K562 (cell line): ENCODE results near the gene LMX1B. TPM values are rescaled to one million over a fixed set of nuclear protein-coding genes. Genes with fewer than 3 reads are reported as not detected.

ENCODE experiments used
- ATAC-seq: fragments of 200-7000 bp; cut with Tn5 transposase; 3 replicates; pipeline ENCODE4 v1.9.1; 2020; ENCODE audit warnings: moderate library complexity
- BruUV-seq: library from RNA; stranded (reverse); fragments of 400-500 nt; replicated peaks from 2 replicates; lab custom pipeline; 2021; lab: Mats Ljungman, UMichigan
- CTCF ChIA-PET: fragments of 300-600 bp; formaldehyde crosslinking; extraction: SDS; loops from one replicate; lab custom pipeline; 2021; ENCODE audit warnings: low intra/inter-chr PET ratio; lab: Yijun Ruan, JAX
- POLR2A ChIA-PET: fragments of 300-600, 350-650 bp; sonication (Branson Sonifier 250); formaldehyde crosslinking; extraction: SDS; loops from one replicate; lab custom pipeline; 2021; ENCODE audit warnings: antibody characterized with exemption, inconsistent platforms; lab: Yijun Ruan, JAX
- DNase-seq, 4 experiments: peaks; one replicate each; pipeline versions ENCODE4 v3.0.0 to v3.0.0-alpha.2; 2011 to 2018; ENCODE audit warnings: low spot score in 3 of 4, mixed read lengths in 3 of 4; ENCODE audit errors: extremely low read depth in 1 of 4
- FAIRE-seq: peaks from 2 replicates; lab custom pipeline; 2011; peaks lifted over from hg19 to GRCh38; lab: Jason Lieb, UNC
- H2AFZ ChIP-seq: 2 replicates; pipeline ENCODE4 v1.6.0; 2011; ENCODE audit warnings: low read depth, low read length, control low read depth, inconsistent platforms
- H3K27ac ChIP-seq: fragments of 200-600 bp; 3 replicates; pipeline ENCODE4 v1.8.0; 2011; ENCODE audit warnings: low read depth, mild to moderate bottlenecking, control low read depth, inconsistent platforms, low read length, moderate library complexity, mixed read lengths; ENCODE audit errors: extremely low read depth
- H3K27me3 ChIP-seq, 2 experiments: fragments of 300-600 bp in 1 of 2; 2 replicates in 1 of 2; 3 replicates in 1 of 2; pipeline versions ENCODE4 v1.6.0 to v1.8.0; 2011; ENCODE audit warnings: inconsistent platforms in 2 of 2, low read length in 2 of 2, mild to moderate bottlenecking in 1 of 2, mixed read lengths in 1 of 2, moderate library complexity in 1 of 2; ENCODE audit not compliant: control insufficient read depth in 2 of 2, insufficient read depth in 2 of 2
- H3K36me3 ChIP-seq: fragments of 300-600 bp; 3 replicates; pipeline ENCODE4 v1.8.0; 2011; ENCODE audit warnings: mild to moderate bottlenecking, low read length, inconsistent platforms; ENCODE audit not compliant: control insufficient read depth, insufficient read depth
- H3K4me1 ChIP-seq, 2 experiments: fragments of 200-600 bp in 1 of 2; replicated peaks in 1 of 2; 2 replicates in 1 of 2; 3 replicates in 1 of 2; pipeline versions ENCODE4 v1.5.1 to v1.8.0; 2011; ENCODE audit warnings: inconsistent platforms in 2 of 2, low read length in 2 of 2, mild to moderate bottlenecking in 1 of 2, mixed read lengths in 1 of 2, moderate library complexity in 1 of 2; ENCODE audit not compliant: control insufficient read depth in 2 of 2, insufficient read depth in 2 of 2
- H3K4me2 ChIP-seq: 2 replicates; pipeline ENCODE4 v1.6.1; 2011; ENCODE audit warnings: low read length, control low read depth, inconsistent platforms, mixed read lengths; ENCODE audit not compliant: insufficient read depth
- H3K4me3 ChIP-seq: fragments of 200-600 bp; sonication (generic), shearing (Covaris generic); 2 replicates; pipeline ENCODE4 v1.5.1; 2016; ENCODE audit warnings: control low read depth, inconsistent platforms
- H3K79me2 ChIP-seq: fragments of 200-600 bp; 3 replicates; pipeline ENCODE4 v1.8.0; 2011; ENCODE audit warnings: low read length, inconsistent platforms; ENCODE audit not compliant: control insufficient read depth, insufficient read depth
- H3K9ac ChIP-seq, 2 experiments: 2 replicates each; pipeline versions ENCODE4 v1.6.0 to v1.6.1; 2011; ENCODE audit warnings: low read depth in 2 of 2, low read length in 2 of 2, control low read depth in 1 of 2, inconsistent platforms in 1 of 2, mild to moderate bottlenecking in 1 of 2, mixed read lengths in 1 of 2; ENCODE audit not compliant: insufficient read depth in 1 of 2
- H3K9me1 ChIP-seq: one replicate; pipeline ENCODE4 v1.6.0; 2011; ENCODE audit warnings: inconsistent platforms, mild to moderate bottlenecking, low read length, moderate library complexity; ENCODE audit not compliant: control insufficient read depth, insufficient read depth
- H3K9me3 ChIP-seq: replicated peaks from 2 replicates; pipeline ENCODE4 v1.5.1; 2011; ENCODE audit warnings: low read depth, low read length, inconsistent platforms; ENCODE audit not compliant: control insufficient read depth, insufficient read depth
- H4K20me1 ChIP-seq: replicated peaks from 2 replicates; pipeline ENCODE4 v1.6.1; 2011; ENCODE audit warnings: low read length, inconsistent platforms, mixed read lengths; ENCODE audit not compliant: control insufficient read depth, insufficient read depth
- COPS2 ChIP-seq: fragments of 450-650 bp; conservative IDR thresholded peaks from 2 replicates; pipeline ENCODE4 v1.6.1; 2016; ENCODE audit warnings: mild to moderate bottlenecking, moderate library complexity
- CSDE1 ChIP-seq, 2 experiments: fragments of 450-650 bp; IDR thresholded peaks; 2 replicates each; pipeline ENCODE4 v1.6.1; 2016; ENCODE audit warnings: mild to moderate bottlenecking in 1 of 2
- KDM2B ChIP-seq: fragments of 250-450 bp; sonication (Bioruptor Pico); IDR thresholded peaks from 2 replicates; pipeline ENCODE4 v1.8.0; 2021; ENCODE audit warnings: mild to moderate bottlenecking, moderate library complexity
- NFIC ChIP-seq: fragments of 450-650 bp; IDR thresholded peaks from 2 replicates; pipeline ENCODE4 v1.6.1; 2017; ENCODE audit warnings: mild to moderate bottlenecking, inconsistent platforms
- RBM22 ChIP-seq: fragments of 200-400 bp; formaldehyde crosslinking; IDR thresholded peaks from 2 replicates; pipeline ENCODE4 v1.6.1; 2018; ENCODE audit warnings: low read length, low read depth; ENCODE audit not compliant: poor library complexity, severe bottlenecking
- SAP30 ChIP-seq: fragments of 200-600 bp; sonication (generic); IDR thresholded peaks from 2 replicates; pipeline ENCODE4 v1.6.1; 2012; ENCODE audit warnings: borderline replicate concordance, low read depth, mild to moderate bottlenecking, moderate library complexity, low read length, control low read depth, inconsistent platforms; ENCODE audit not compliant: insufficient read depth, poor library complexity, severe bottlenecking
- TARDBP ChIP-seq: fragments of 450-650 bp; IDR thresholded peaks from 2 replicates; pipeline ENCODE4 v1.6.1; 2016
- TRIM28 ChIP-seq: fragments of 450-650 bp; IDR thresholded peaks from 2 replicates; pipeline ENCODE4 v1.6.1; 2017
- ZNF41 ChIP-seq: fragments of 250-450 bp; sonication (Bioruptor Pico); conservative IDR thresholded peaks from 2 replicates; pipeline ENCODE4 v1.4.0; 2020; ENCODE audit warnings: mild to moderate bottlenecking
- ZNF77 ChIP-seq: fragments of 250-450 bp; sonication (Bioruptor Pico); IDR thresholded peaks from 2 replicates; pipeline ENCODE4 v1.5.0; 2020
- WGBS: fragments of 100-300 bp; shearing (Covaris generic); methylation state at CpG from one replicate; pipeline ENCODE4 v1.1.6; 2016; ENCODE audit warnings: low coverage, mixed read lengths; ENCODE audit not compliant: insufficient coverage; ENCODE audit errors: missing lambda C conversion rate; 5-methylcytosine and 5-hydroxymethylcytosine counted together
- in situ Hi-C: fragments of 300-500 bp; cut with MboI; formaldehyde crosslinking; loops from 4 replicates; pipeline ENCODE4 v1.15.0; 2018; ENCODE audit warnings: inconsistent platforms, mixed read lengths
- intact Hi-C: fragments of 100-400 bp; cut with micrococcal nuclease; formaldehyde crosslinking; loops from 2 replicates; pipeline ENCODE4 v1.14.2; 2022
- polyA plus RNA-seq, 8 experiments: library from polyadenylated mRNA; depleted of rRNA in 4 of 8; stranded (reverse) in 5 of 8; unstranded in 3 of 8; fragments of >200 nt; fragmentation: Nextera tagmentation in 2 of 8; fragmentation: Illumina TruSeq in 1 of 8; extraction: Ambion mirVana in 2 of 8; extraction: Trizol in 1 of 8; gene quantifications; 2 replicates each; pipeline versions ENCODE4 v1.2.1 to v1.2.3, GENCODE V29; 2011 to 2014; ENCODE audit warnings: inconsistent platforms in 1 of 8, missing spikeins in 1 of 8
- total RNA-seq, 7 experiments: library from RNA; depleted of rRNA in 6 of 7; stranded (reverse); fragments of >200 nt in 6 of 7; fragmentation: Illumina TruSeq in 2 of 7; extraction: Trizol in 2 of 7; gene quantifications; 2 replicates each; pipeline versions ENCODE4 v1.2.1 to v1.2.3, GENCODE V29; 2011 to 2021; ENCODE audit warnings: low replicate concordance in 1 of 7
- TF ChIP-seq, protein P1 (sequence below): sonication (generic); formaldehyde crosslinking; IDR thresholded peaks from 2 replicates; pipeline ENCODE4 v1.9.0; 2022; ENCODE audit warnings: mild to moderate bottlenecking, missing genetic modification reagents
- TF ChIP-seq, protein P2 (sequence below): fragments of 250-450 bp; sonication (Bioruptor Pico); IDR thresholded peaks from 2 replicates; pipeline ENCODE4 v1.8.0; 2022; ENCODE audit warnings: moderate library complexity, mild to moderate bottlenecking, inconsistent platforms
- TF ChIP-seq, protein P3 (sequence below): fragments of 450-650 bp; formaldehyde crosslinking; IDR thresholded peaks from 2 replicates; pipeline ENCODE4 v1.4.0; 2020; ENCODE audit warnings: mild to moderate bottlenecking, moderate library complexity

Gene LMX1B
- total and polyA plus RNA-seq, 9 of the 15 experiments (the other 6 are each of a cell fraction or from before 2014, with no cell fraction given) = not detected

DNA sequence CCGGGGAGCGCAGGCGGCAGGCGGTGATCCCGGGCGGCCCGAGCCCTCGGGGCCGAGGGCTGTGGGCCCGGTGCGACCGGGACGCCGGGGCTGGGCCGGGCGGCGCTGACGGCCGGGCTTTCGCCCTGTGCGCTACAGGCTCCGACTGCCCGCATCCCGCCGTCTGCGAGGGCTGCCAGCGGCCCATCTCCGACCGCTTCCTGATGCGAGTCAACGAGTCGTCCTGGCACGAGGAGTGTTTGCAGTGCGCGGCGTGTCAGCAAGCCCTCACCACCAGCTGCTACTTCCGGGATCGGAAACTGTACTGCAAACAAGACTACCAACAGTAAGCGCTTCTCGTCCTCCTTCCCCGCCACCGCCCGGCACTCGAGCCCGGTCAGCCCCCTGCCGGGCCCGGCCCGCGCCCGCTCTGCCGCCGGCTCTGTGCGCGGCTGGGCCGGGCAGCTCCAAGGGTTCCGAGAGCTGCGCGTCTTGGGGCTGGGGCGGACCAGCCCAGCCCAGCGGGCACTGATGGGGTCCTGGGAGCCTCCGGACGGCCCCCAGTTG is 1.6 kb downstream of the LMX1B start:
- no peak for FAIRE-seq
- TF ChIP-seq ZNF41 (CRISPR knock-in tag) (no peak), ZNF77 (no peak), TARDBP (no peak), SAP30 (no peak), KDM2B (no peak), NFIC (no peak), CSDE1 (IDR thresholded peaks at IDR 0.05) (no peak), TRIM28 (no peak), COPS2 (no peak), RBM22 (no peak)
- TF ChIP-seq, protein P1, sequence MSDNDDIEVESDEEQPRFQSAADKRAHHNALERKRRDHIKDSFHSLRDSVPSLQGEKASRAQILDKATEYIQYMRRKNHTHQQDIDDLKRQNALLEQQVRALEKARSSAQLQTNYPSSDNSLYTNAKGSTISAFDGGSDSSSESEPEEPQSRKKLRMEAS (CRISPR knock-in tag) = no peak
- TF ChIP-seq, protein P2, sequence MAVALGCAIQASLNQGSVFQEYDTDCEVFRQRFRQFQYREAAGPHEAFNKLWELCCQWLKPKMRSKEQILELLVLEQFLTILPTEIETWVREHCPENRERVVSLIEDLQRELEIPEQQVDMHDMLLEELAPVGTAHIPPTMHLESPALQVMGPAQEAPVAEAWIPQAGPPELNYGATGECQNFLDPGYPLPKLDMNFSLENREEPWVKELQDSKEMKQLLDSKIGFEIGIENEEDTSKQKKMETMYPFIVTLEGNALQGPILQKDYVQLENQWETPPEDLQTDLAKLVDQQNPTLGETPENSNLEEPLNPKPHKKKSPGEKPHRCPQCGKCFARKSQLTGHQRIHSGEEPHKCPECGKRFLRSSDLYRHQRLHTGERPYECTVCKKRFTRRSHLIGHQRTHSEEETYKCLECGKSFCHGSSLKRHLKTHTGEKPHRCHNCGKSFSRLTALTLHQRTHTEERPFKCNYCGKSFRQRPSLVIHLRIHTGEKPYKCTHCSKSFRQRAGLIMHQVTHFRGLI = no peak
- TF ChIP-seq, protein P3, sequence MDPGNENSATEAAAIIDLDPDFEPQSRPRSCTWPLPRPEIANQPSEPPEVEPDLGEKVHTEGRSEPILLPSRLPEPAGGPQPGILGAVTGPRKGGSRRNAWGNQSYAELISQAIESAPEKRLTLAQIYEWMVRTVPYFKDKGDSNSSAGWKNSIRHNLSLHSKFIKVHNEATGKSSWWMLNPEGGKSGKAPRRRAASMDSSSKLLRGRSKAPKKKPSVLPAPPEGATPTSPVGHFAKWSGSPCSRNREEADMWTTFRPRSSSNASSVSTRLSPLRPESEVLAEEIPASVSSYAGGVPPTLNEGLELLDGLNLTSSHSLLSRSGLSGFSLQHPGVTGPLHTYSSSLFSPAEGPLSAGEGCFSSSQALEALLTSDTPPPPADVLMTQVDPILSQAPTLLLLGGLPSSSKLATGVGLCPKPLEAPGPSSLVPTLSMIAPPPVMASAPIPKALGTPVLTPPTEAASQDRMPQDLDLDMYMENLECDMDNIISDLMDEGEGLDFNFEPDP = no peak

More for the DNA sequence above, 1.6 kb downstream of the LMX1B start:
- no peaks in the 10 kb centered on the region for H3K9me1 ChIP-seq
- in situ Hi-C loops = no loop called here
- no peak for ATAC-seq
- ChIA-PET CTCF (no interaction called here), POLR2A (no interaction called here)
- no peak overlapping the region for H3K4me2 ChIP-seq
- no TSS peak for BruUV-seq
- H3K27me3 ChIP-seq = peaks cover 27 to 71% of the 10 kb centered on the region in 2 experiments; a peak in 4 of 5 replicates
- H3K27ac ChIP-seq = no peak overlapping the region
- peaks cover 0 to 29% of the 10 kb centered on the region in 2 experiments; a peak in 1 of 5 replicates for H3K4me1 ChIP-seq
- no peaks in the 10 kb centered on the region for H3K79me2 ChIP-seq
- H2AFZ ChIP-seq = no peak overlapping the region
- WGBS = 46% methylated on average over 52 of the region's 62 CpGs
- peaks cover 10% of the 10 kb centered on the region for H4K20me1 ChIP-seq
- no peak for DNase-seq
- intact Hi-C loops = no loop called here
- H3K9me3 ChIP-seq = no peaks in the 10 kb centered on the region
- no peaks in the 10 kb centered on the region for H3K36me3 ChIP-seq
- H3K9ac ChIP-seq = no peak overlapping the region
- no peak overlapping the region for H3K4me3 ChIP-seq
